ENCODE data around the gene MGARP.
A peak's percentile ranks its signal among the peaks of the same experiment; 100 is the strongest.

MGARP gene

DNA sequence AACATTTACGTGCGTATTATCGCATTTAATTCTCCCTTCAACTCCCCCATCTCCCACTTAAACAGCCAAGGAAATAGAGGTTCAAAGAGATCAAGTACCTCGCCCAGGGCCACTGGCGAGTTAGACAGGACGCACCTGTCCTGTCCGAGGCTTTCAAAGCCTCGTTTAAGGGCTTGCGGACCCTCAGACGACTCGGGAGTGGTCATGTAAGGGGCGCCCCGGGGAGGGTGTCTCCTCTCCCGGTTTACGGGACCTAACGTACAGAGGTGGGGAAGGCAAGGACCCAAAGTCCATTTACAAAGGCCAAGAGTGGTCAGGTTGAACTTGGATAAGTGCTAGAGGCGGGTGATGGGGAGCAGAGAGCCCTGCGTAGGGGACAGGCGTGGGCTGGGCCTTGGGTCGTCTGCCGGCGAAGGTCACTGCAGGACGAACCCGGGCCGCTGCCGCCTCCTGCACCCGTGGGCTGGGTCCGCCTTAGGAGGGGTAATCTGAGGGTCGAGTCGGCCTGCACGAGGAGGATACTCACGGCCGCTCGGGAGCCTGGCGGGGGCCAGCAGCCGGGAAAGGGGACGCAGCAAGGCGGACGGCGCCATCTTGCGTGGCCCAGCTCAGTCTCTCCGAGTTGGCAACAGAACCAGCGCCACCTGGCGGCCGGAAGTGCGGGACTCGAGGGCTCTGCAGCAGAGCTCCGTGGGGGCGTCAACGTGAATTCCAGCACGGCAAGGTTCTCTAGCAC lies 15.3 kb upstream of the MGARP start:
- in situ Hi-C loops (cut with MboI; ENCODE audit: low pct_unique_long_range_greater_than_20kb, low sequenced_read_pairs, unreplicated experiment), result no loop called here
- TF ChIP-seq, protein P1, sequence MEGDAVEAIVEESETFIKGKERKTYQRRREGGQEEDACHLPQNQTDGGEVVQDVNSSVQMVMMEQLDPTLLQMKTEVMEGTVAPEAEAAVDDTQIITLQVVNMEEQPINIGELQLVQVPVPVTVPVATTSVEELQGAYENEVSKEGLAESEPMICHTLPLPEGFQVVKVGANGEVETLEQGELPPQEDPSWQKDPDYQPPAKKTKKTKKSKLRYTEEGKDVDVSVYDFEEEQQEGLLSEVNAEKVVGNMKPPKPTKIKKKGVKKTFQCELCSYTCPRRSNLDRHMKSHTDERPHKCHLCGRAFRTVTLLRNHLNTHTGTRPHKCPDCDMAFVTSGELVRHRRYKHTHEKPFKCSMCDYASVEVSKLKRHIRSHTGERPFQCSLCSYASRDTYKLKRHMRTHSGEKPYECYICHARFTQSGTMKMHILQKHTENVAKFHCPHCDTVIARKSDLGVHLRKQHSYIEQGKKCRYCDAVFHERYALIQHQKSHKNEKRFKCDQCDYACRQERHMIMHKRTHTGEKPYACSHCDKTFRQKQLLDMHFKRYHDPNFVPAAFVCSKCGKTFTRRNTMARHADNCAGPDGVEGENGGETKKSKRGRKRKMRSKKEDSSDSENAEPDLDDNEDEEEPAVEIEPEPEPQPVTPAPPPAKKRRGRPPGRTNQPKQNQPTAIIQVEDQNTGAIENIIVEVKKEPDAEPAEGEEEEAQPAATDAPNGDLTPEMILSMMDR (IDR thresholded peaks at IDR 0.05; ENCODE audit: extremely low read depth, insufficient read depth, missing control alignments), result peak; percentile 98
- DNase-seq (ENCODE audit: low spot score), result peak; percentile 85

DNA sequence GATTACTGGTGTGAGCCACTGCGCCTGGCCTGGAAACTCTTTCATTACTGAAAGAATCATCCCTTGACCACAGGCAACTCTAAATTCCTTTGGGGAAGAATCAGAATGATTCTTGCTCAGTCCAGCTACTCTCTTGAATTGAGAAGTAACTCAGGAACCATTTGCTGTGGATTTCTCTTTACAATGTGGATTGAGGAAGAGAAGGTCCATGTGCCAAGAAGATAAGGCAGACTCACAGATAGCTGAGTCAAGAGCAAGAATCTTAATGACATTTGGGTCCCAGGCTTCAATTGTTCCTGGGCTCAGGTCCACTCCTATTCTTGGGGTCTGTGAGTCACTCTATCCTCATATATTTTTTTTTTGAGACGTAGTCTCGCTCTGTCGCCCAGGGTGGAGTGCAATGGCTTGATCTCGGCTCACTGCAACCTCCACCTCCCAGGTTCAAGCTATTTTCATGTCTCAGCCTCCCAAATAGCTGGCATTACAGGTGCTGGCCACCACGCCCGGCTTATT lies 6.2 kb upstream of the MGARP start:
- TF ChIP-seq, protein P1 (IDR thresholded peaks at IDR 0.05; ENCODE audit: extremely low read depth, insufficient read depth, missing control alignments), result no peak
- in situ Hi-C loops (cut with MboI; ENCODE audit: low pct_unique_long_range_greater_than_20kb, low sequenced_read_pairs, unreplicated experiment), result no loop called here
- no peak for DNase-seq (ENCODE audit: low spot score)

DNA sequence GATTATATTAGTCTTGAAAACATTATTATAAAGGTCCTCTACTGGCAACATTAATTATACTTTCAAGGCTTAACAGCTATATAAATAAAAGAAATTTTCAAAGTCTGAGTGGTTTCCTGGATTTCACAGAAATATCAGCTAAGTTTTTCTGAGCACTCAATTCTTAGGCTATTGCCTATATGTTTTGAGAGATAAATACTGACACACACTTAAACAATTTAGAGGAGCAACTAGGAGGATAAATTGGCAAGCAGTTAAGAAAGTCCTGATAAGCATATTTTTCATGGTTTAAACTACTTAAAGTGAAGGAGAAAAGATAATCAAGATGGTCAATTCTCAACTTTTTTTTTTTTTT lies 2.7 kb upstream of the MGARP start:
- TF ChIP-seq, protein P1 (IDR thresholded peaks at IDR 0.05; ENCODE audit: extremely low read depth, insufficient read depth, missing control alignments), result no peak
- in situ Hi-C loops (cut with MboI; ENCODE audit: low pct_unique_long_range_greater_than_20kb, low sequenced_read_pairs, unreplicated experiment), result no loop called here
- DNase-seq (ENCODE audit: low spot score), result no peak

DNA sequence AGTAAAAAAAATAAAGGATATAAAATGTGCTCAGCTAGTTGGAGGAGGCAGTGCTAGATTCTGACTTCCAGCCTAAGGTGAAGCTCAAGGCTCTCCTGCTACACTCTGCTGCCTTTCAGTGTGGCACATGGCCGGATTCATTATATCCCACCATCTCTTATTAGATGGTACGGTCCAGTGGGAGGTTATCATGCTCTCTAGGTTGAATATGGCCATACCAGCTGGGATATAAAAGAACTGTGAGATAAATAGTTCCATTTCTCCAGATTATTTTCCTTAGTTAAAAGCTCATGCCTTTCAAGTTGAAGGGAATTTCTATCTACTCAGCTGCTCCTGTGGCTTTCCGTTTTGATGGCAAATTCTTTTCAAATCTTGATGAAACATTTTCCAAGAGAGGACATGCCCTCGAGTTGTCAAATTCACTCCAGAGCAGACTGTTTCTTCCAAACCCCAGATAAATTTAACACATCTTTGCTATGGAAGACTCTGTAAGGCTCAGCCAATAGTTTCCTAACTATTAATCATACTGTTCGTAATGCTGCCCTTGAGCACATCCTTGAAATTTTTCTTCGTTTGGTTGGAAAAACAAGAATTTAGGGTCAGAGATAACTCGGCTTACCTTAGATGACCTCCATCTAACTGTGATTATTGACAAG lies 2.2 kb upstream of the MGARP start:
- TF ChIP-seq, protein P1 (IDR thresholded peaks at IDR 0.05; ENCODE audit: extremely low read depth, insufficient read depth, missing control alignments), result no peak
- in situ Hi-C loops (cut with MboI; ENCODE audit: low pct_unique_long_range_greater_than_20kb, low sequenced_read_pairs, unreplicated experiment), result no loop called here
- DNase-seq (ENCODE audit: low spot score), result no peak

GRCh38 chr4:139278912-139279759 lies 889 bp downstream of the MGARP start:
- in situ Hi-C loops (cut with MboI; ENCODE audit: low pct_unique_long_range_greater_than_20kb, low sequenced_read_pairs, unreplicated experiment), result no loop called here
- DNase-seq (ENCODE audit: low spot score), result no peak
- TF ChIP-seq, protein P1 (IDR thresholded peaks at IDR 0.05; ENCODE audit: extremely low read depth, insufficient read depth, missing control alignments), result no peak

DNA sequence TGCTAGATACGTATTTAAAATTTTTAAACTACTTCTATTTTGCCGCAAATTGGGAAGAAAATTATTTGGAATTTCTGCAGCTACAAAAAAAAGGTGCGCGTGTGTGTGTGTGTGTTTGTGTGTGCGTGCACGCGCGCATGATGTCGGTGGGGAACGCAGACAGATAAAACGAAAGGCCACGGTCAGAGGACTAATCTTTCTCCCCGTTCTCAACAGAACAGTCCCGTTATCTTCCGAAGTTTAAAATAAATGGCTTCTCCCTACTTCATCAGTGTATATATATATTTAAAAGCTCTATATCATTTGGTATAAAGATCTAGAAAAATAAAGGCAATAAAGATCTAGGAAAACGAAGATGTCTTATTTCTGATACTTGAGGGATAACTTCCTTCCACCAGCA lies 1.5 kb downstream of the MGARP start:
- TF ChIP-seq, protein P1 (IDR thresholded peaks at IDR 0.05; ENCODE audit: extremely low read depth, insufficient read depth, missing control alignments), result no peak
- in situ Hi-C loops (cut with MboI; ENCODE audit: low pct_unique_long_range_greater_than_20kb, low sequenced_read_pairs, unreplicated experiment), result no loop called here
- no peak for DNase-seq (ENCODE audit: low spot score)
